ENCODE results near the gene DDO.

The DDO gene

DNA sequence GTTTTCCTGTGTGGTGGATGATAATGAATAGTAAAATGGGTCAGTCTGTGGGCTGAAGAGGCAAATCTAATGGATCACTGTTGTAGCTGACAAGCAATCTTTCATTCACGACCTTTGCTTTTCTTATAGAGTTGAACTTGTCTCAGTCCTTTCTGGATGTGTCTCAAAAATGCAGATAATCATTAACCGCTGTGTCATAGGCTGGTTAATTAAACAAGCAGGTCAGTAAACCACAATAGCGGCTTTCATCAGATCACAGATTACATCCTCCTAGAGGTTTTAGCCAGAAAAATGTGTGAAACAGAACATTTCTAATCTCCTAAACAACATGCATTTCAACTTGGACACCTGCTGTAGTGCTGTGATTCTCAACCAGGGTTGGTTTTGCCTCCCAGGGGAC lies 54.7 kb downstream of the DDO start:
- no peak for TF ChIP-seq CTCF (conservative IDR thresholded peaks at IDR 0.05; ENCODE audit: low read depth)
- POLR2A ChIA-PET (ENCODE audit: low non-redundant PET): no interaction called here
- CTCF ChIA-PET: no interaction called here
- DNase-seq (ENCODE audit: low spot score): no peak
- no peak overlapping the region for H3K27ac ChIP-seq

DNA sequence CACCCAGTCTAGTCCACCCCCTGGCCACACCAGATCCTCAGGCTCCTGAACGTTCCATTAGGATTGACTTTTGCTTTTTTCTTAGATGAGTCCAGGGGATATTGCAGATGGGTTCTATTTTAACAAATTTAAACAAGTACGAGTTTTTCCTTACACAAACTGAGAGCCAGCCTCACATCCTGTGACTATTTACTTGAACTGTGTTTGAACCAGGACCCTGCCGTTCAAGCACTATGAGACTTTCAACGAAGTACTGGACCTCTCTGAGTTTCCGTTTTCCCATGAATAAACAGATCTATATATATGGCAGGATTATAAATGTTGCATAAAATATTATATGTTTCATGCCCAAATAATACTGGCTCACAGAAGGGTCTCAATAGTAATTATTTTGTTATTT lies 55.8 kb downstream of the DDO start:
- no peak overlapping the region for H3K27ac ChIP-seq
- POLR2A ChIA-PET (ENCODE audit: low non-redundant PET): no interaction called here
- TF ChIP-seq CTCF (conservative IDR thresholded peaks at IDR 0.05; ENCODE audit: low read depth): no peak
- no peak for DNase-seq (ENCODE audit: low spot score)
- CTCF ChIA-PET: no interaction called here

DNA sequence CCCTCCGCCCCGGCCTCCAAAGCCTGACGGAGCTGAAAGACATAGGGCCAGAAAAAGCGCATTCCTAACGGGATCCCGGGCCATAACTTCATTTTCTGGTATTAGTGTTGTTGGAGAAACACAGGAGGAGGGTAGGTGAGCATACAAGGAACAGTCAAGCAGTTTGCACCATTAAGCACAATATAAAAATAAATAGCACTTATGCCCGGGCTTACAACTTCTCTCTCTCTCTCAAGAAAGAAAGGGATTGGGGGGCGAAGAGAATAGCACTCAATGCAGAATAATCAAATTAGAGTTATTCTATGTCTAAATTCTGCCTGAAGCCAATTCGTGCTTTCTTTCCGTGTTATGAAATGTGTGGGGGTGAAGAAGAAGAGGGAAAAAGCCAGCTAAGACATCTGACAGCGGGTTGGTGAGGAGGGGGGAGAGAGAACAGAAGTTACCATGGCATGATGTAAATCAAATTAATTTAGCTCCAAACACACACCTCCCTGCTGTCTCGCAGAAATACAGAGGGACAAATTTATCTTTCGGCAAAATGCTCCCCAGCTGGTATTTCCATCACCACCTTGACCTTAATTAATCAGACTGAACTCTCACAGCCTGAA lies 56.7 kb downstream of the DDO start:
- no peak for TF ChIP-seq CTCF (conservative IDR thresholded peaks at IDR 0.05; ENCODE audit: low read depth)
- H3K27ac ChIP-seq: no peak overlapping the region
- POLR2A ChIA-PET (ENCODE audit: low non-redundant PET): no interaction called here
- CTCF ChIA-PET: interaction anchor here (0.6 kb wide), 1 partner anchor 10 kb away, joined by 6 read pairs; no protein-coding TSS in a partner anchor
- no peak for DNase-seq (ENCODE audit: low spot score)

DNA sequence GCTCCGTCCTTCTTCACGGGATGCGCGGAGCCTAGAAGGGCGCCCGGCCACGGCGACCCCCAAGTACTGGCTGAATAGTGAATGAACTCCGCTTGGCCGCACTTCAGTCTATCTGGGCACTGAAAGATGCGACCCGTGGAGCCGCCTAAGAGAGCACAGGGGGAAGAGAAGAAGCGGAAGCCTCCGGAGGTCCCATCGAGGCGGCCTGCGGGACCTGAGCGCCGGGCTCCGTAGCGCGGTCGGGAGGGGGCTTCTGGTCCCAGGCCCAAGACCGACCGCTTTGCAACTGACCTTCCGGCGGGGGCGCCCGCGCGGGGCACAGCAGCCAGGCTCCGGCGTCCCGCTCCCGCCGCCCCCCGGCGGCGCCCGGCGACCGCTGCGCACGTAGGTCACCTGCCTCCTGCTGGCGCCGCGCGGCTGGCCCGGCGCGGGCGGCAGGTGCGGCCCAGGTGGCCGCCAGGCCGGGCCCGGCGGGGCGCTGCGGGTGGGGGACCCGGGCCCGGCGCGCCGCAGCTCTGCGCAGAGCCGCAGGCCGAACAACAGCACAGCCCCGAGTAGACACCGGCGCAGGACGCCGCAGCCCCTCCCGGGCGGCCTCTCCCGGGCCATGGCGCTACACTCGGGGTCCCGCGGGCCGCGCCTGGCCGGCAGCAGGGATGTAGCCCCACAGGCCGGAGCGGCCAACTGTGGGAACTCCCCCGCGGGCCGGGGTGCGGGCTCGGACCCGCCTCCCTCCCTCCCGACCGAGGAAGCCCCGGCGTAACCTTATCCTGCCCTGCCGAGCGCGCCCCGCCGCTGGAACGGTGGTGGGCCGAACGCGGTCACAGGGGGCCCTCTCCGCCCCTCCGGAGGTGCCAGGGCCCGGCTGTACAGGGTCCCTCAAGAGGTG lies 57.5 kb downstream of the DDO start, which contains the start of gene METTL24:
TSS of gene METTL24 (minus strand) at position 686 of the 889 bp plus-strand sequence. CDS start at position 609, 77 bp downstream.
- ChIA-PET CTCF (no interaction called here), POLR2A (ENCODE audit: low non-redundant PET) (no interaction called here)
- DNase-seq (ENCODE audit: low spot score): no peak
- no peak for TF ChIP-seq CTCF (conservative IDR thresholded peaks at IDR 0.05; ENCODE audit: low read depth)
- H3K27ac ChIP-seq: no peak within 1 kb of the TSS

GRCh38 chr6:110357298-110357663 lies 58.1 kb downstream of the DDO start:
- H3K27ac ChIP-seq: no peak overlapping the region
- no peak for DNase-seq (ENCODE audit: low spot score)
- CTCF ChIA-PET: interaction anchor here (0.8 kb wide), 1 partner anchor 345 kb away, joined by 3 read pairs; no protein-coding TSS in a partner anchor
- no peak for TF ChIP-seq CTCF (conservative IDR thresholded peaks at IDR 0.05; ENCODE audit: low read depth)
- POLR2A ChIA-PET (ENCODE audit: low non-redundant PET): no interaction called here

DNA sequence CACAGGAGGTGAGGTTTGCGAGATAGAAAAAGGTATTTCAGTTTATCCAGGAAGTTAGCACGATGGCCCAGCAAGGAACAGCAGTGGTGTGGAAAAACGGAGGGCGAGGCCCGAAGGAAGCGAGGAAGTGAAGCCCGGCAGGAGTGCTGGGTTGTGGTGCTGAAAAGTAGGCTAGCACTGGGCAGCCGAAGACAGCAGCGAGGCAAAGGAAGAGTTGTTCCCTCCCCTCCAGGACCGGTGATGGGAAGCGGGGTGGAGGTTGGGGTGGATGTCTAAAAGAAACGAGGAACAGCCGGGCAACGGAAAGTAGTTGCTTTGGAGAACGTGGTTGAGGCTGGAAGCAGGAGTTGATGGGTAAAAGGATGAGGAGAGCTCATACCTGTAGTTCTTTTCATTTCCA lies 58.6 kb downstream of the DDO start:
- no peak overlapping the region for H3K27ac ChIP-seq
- ChIA-PET POLR2A (ENCODE audit: low non-redundant PET) (no interaction called here), CTCF (interaction anchor here (0.8 kb wide), 1 partner anchor 346 kb away, joined by 3 read pairs; no protein-coding TSS in a partner anchor)
- DNase-seq (ENCODE audit: low spot score): no peak
- TF ChIP-seq CTCF (conservative IDR thresholded peaks at IDR 0.05; ENCODE audit: low read depth): no peak

Measured in RWPE1 (cell line).